Stimulated activated CD4-positive, alpha-beta T cell treated with anti-CD3 and anti-CD28 coated beads, Interleukin-12 subunit alpha, Interleukin-12 subunit beta, amount 100 ng/mL, for 4 hours (primary cell): ENCODE measurements around the gene GPR137.

ENCODE experiments used
- DNase-seq: peaks from one replicate; pipeline ENCODE4 v3.0.0-alpha.2; 2020

The GPR137 gene

GRCh38 chr11:64264371-64264852 lies 21.2 kb upstream of the GPR137 start:
- DNase-seq = no peak

- DNase-seq = no peak
Measured at GRCh38 chr11:64265176-64266160, 20.2 kb upstream of the GPR137 start.

GRCh38 chr11:64266339-64266738 lies 19.3 kb upstream of the GPR137 start:
- DNase-seq = no peak

- DNase-seq = no peak
Measured at GRCh38 chr11:64267207-64267945, 18.3 kb upstream of the GPR137 start.

- no peak for DNase-seq
Measured at GRCh38 chr11:64268025-64268892, 17.4 kb upstream of the GPR137 start.

GRCh38 chr11:64268893-64269539 lies 16.6 kb upstream of the GPR137 start:
- DNase-seq = peak; percentile 53

GRCh38 chr11:64269540-64270220 lies 16.0 kb upstream of the GPR137 start:
- DNase-seq = peak; percentile 97

GRCh38 chr11:64275031-64275800 lies 10.4 kb upstream of the GPR137 start:
- no peak for DNase-seq

- DNase-seq = no peak
Measured at GRCh38 chr11:64275841-64276240, 9.8 kb upstream of the GPR137 start.

- no peak for DNase-seq
Measured at GRCh38 chr11:64276653-64277431, 8.8 kb upstream of the GPR137 start.

GRCh38 chr11:64278576-64279190 lies 7.0 kb upstream of the GPR137 start:
- no peak for DNase-seq

- DNase-seq = no peak
Measured at GRCh38 chr11:64281957-64282770, 3.5 kb upstream of the GPR137 start.

GRCh38 chr11:64283092-64283491 lies 2.6 kb upstream of the GPR137 start:
- no peak for DNase-seq

- DNase-seq = peak; percentile 92
Measured at GRCh38 chr11:64284048-64284961, 1.3 kb upstream of the GPR137 start, which contains the start of gene BAD. Gene BAD, minus strand, starts transcription at chr11:64284665. Its CDS starts 297 bp downstream, at chr11:64284368.

- no peak for DNase-seq
Measured at GRCh38 chr11:64285885-64286800, 495 bp downstream of the GPR137 start.

GRCh38 chr11:64286801-64287159 lies 1.1 kb downstream of the GPR137 start:
- DNase-seq = no peak
